ENCODE measurements around the gene SLC5A12.

DNA sequence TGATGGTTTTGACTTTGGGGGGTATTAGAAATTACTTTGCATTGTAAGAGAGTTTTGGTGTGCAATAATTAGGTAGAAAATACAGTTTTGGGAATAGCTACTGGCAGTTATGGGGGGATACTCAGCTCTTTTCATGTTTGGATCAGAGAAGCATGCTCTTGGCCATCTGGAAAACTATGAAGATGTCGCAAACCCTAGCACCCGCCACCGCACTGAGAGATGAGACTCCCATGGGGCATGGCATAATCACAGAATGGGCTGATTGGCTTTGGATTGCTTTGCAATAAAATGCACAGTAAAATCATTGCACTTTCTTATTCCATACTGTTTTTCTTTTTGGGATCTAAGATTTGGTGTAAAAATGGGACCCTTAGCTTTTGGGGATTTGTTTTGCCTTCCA, 43.5 kb upstream of the SLC5A12 start:
- TF ChIP-seq, protein P1, sequence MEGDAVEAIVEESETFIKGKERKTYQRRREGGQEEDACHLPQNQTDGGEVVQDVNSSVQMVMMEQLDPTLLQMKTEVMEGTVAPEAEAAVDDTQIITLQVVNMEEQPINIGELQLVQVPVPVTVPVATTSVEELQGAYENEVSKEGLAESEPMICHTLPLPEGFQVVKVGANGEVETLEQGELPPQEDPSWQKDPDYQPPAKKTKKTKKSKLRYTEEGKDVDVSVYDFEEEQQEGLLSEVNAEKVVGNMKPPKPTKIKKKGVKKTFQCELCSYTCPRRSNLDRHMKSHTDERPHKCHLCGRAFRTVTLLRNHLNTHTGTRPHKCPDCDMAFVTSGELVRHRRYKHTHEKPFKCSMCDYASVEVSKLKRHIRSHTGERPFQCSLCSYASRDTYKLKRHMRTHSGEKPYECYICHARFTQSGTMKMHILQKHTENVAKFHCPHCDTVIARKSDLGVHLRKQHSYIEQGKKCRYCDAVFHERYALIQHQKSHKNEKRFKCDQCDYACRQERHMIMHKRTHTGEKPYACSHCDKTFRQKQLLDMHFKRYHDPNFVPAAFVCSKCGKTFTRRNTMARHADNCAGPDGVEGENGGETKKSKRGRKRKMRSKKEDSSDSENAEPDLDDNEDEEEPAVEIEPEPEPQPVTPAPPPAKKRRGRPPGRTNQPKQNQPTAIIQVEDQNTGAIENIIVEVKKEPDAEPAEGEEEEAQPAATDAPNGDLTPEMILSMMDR (IDR thresholded peaks at IDR 0.05) = no peak
- no peak for TF ChIP-seq POLR2A (IDR thresholded peaks at IDR 0.05)
